ENCODE results near the gene BMERB1. TPM values are rescaled to one million over a fixed set of nuclear protein-coding genes. Genes with fewer than 3 reads are reported as not detected.

The BMERB1 gene
- total and polyA plus RNA-seq, 4 experiments from 2014 or later: 0.43 to 4.0 (median 2.6) TPM

- ChIA-PET CTCF (ENCODE audit: partially characterized antibody) (interaction anchor here (0.8 to 3.5 kb wide), 4 partner anchors 8 to 70 kb away, joined by 3 to 29 read pairs (median 6); partner anchors contain the start of gene MARF1), POLR2A (ENCODE audit: partially characterized antibody) (interaction anchor here (0.9 to 2.2 kb wide), 8 partner anchors 11 to 45 kb away, joined by 3 to 11 read pairs (median 4); no protein-coding TSS in a partner anchor)
- H3K9me3 ChIP-seq (ENCODE audit: control insufficient read depth in 1 of 2, low read length in 2 of 2): no peaks in the 10 kb centered on the region
- Mint-ChIP-seq H3K4me1 (peaks cover 35 to 79% (median 56%) of the 10 kb centered on the region in 4 donors), H3K4me3 (peak overlapping the region in 7 of 8 donors; percentile 35 to 84 (median 74)), H3K27ac (peak overlapping the region; percentile 88 to 98 (median 93)), H3K36me3 (peaks cover 76 to 81% of the 10 kb centered on the region in 2 donors), H3K27me3 (no peaks in the 10 kb centered on the region), H3K9me3 (peaks cover 0 to 2% (median 0%) of the 10 kb centered on the region in 8 donors)
- H3K36me3 ChIP-seq (ENCODE audit: insufficient read depth, low read length): peaks cover 49% of the 10 kb centered on the region
- peak overlapping the region; percentile 39 for H3K27ac ChIP-seq (ENCODE audit: low read depth, low read length)
- H3K27me3 ChIP-seq (ENCODE audit: insufficient read depth, low read length): no peaks in the 10 kb centered on the region
- intact Hi-C loops (cut with micrococcal nuclease): loop anchor here (2.0 kb wide), 1 partner anchor 43 kb away; no protein-coding TSS in a partner anchor
- no peak for DNase-seq
- no peak overlapping the region for H3K4me3 ChIP-seq (ENCODE audit: low read length in 2 of 2)
- peaks cover 61% of the 10 kb centered on the region for H3K4me1 ChIP-seq (ENCODE audit: insufficient read depth, low read length)
These were observed 201.5 kb downstream of the BMERB1 start for GRCh38 chr16:15635926-15636325.

- POLR2A ChIA-PET (ENCODE audit: partially characterized antibody): interaction anchor here (1.0 to 2.2 kb wide), 7 partner anchors 12 to 45 kb away, joined by 3 to 11 read pairs (median 4); no protein-coding TSS in a partner anchor
- DNase-seq: peak in 4 of 5 donors; percentile 29 to 45 (median 31)
- Mint-ChIP-seq H3K4me1 (peaks cover 39 to 84% (median 61%) of the 10 kb centered on the region in 4 donors), H3K36me3 (peaks cover 72 to 78% of the 10 kb centered on the region in 2 donors), H3K27ac (peak overlapping the region; percentile 88 to 98 (median 93)), H3K4me3 (peak overlapping the region; percentile 42 to 84 (median 76)), H3K27me3 (no peaks in the 10 kb centered on the region), H3K9me3 (peaks cover 0 to 2% (median 0%) of the 10 kb centered on the region in 8 donors)
- H3K4me3 ChIP-seq (ENCODE audit: low read length in 2 of 2): no peak overlapping the region
- CTCF ChIA-PET (ENCODE audit: partially characterized antibody): interaction anchor here (0.8 to 3.5 kb wide), 4 partner anchors 7 to 69 kb away, joined by 3 to 29 read pairs (median 6); partner anchors contain the start of gene MARF1
- H3K4me1 ChIP-seq (ENCODE audit: insufficient read depth, low read length): peaks cover 66% of the 10 kb centered on the region
- intact Hi-C loops (cut with micrococcal nuclease): loop anchor here (2.0 kb wide), 1 partner anchor 44 kb away; no protein-coding TSS in a partner anchor
- peak overlapping the region; percentile 39 for H3K27ac ChIP-seq (ENCODE audit: low read depth, low read length)
- H3K27me3 ChIP-seq (ENCODE audit: insufficient read depth, low read length): no peaks in the 10 kb centered on the region
- H3K36me3 ChIP-seq (ENCODE audit: insufficient read depth, low read length): peaks cover 46% of the 10 kb centered on the region
- no peaks in the 10 kb centered on the region for H3K9me3 ChIP-seq (ENCODE audit: control insufficient read depth in 1 of 2, low read length in 2 of 2)
These were observed 202.0 kb downstream of the BMERB1 start for GRCh38 chr16:15636392-15636873.

Other genes with a start within 250 kb of the BMERB1 start
- gene NPIPA5, start 56.3 kb upstream of the BMERB1 start, total RNA-seq: 10 to 100 TPM; 37.5 to 41.1 TPM
- gene NPIPA5, start 56.3 kb upstream of the BMERB1 start, polyA plus RNA-seq: 1 to 10 TPM in 1 of 2 donors, not detected in 1; 1.7 TPM
- gene MPV17L, start 38.8 kb upstream of the BMERB1 start, total RNA-seq: not detected
- not detected for gene MPV17L, start 38.8 kb upstream of the BMERB1 start, polyA plus RNA-seq
- 100 to 1,000 TPM; 223 to 235 TPM for gene MARF1, start 208.6 kb downstream of the BMERB1 start, total RNA-seq
- 10 to 100 TPM in 1 of 2 donors, 1 to 10 TPM in 1; 6.8 to 19.7 TPM for gene MARF1, start 208.6 kb downstream of the BMERB1 start, polyA plus RNA-seq
- 100 to 1,000 TPM; 124 to 128 TPM for gene NDE1, start 215.7 kb downstream of the BMERB1 start, total RNA-seq
- 10 to 100 TPM; 15.3 to 63.9 TPM for gene NDE1, start 215.7 kb downstream of the BMERB1 start, polyA plus RNA-seq

All from CD4-positive, alpha-beta memory T cell (primary cell).